Anterior cingulate cortex (tissue), 58 donors: Measurements from ENCODE around the gene CARD10.
"Not testable (repeated sequence)": the region's sequence is repeated elsewhere in the genome, so short reads cannot be mapped to it uniquely, and the experiment has no call there.

Experiments
- DNase-seq, 58 donors: peaks; one replicate each; lab custom pipeline; 2025; lab: John Stamatoyannopoulos, UW

Gene CARD10

GRCh38 chr22:37556710-37557109, 37.5 kb upstream of the CARD10 start:
- DNase-seq = no peak

GRCh38 chr22:37555029-37555428, 35.8 kb upstream of the CARD10 start:
- no peak for DNase-seq

- DNase-seq = no peak
Measured at GRCh38 chr22:37553725-37554124, 34.5 kb upstream of the CARD10 start.

- DNase-seq = peak in 1 of 58 donors; percentile 27
Measured at GRCh38 chr22:37552524-37553163, 33.4 kb upstream of the CARD10 start.

GRCh38 chr22:37551981-37552380, 32.8 kb upstream of the CARD10 start:
- no peak for DNase-seq

- DNase-seq = not testable (repeated sequence)
Measured at GRCh38 chr22:37550921-37551320, 31.7 kb upstream of the CARD10 start.

- peak in 53 of 58 donors; percentile 17 to 90 (median 73) for DNase-seq
Measured at GRCh38 chr22:37549704-37550059, 30.5 kb upstream of the CARD10 start.

- DNase-seq = peak in 2 of 58 donors; percentile 27 to 69
Measured at GRCh38 chr22:37547251-37547741, 28.1 kb upstream of the CARD10 start.

- DNase-seq = peak in 42 of 58 donors; percentile 21 to 78 (median 51)
Measured at GRCh38 chr22:37546437-37547250, 27.4 kb upstream of the CARD10 start.

GRCh38 chr22:37545703-37546436, 26.7 kb upstream of the CARD10 start:
- DNase-seq = peak in 12 of 58 donors; percentile 13 to 62 (median 33)

- peak in 14 of 58 donors; percentile 7 to 57 (median 34) for DNase-seq
Measured at GRCh38 chr22:37544955-37545702, 25.9 kb upstream of the CARD10 start.

GRCh38 chr22:37542959-37543358, 23.7 kb upstream of the CARD10 start:
- DNase-seq = no peak

GRCh38 chr22:37542416-37542815, 23.2 kb upstream of the CARD10 start:
- not testable (repeated sequence) for DNase-seq

- not testable (repeated sequence) for DNase-seq
Measured at GRCh38 chr22:37539790-37540189, 20.6 kb upstream of the CARD10 start.

- DNase-seq = peak in 55 of 58 donors; percentile 53 to 94 (median 84)
Measured at GRCh38 chr22:37538590-37539357, 19.6 kb upstream of the CARD10 start.

GRCh38 chr22:37535159-37535558, 15.9 kb upstream of the CARD10 start:
- DNase-seq = no peak

GRCh38 chr22:37534445-37534844, 15.2 kb upstream of the CARD10 start:
- no peak for DNase-seq

GRCh38 chr22:37533995-37534394, 14.8 kb upstream of the CARD10 start:
- DNase-seq = peak in 7 of 58 donors; percentile 10 to 44 (median 18)

GRCh38 chr22:37529652-37530345, 10.6 kb upstream of the CARD10 start:
- DNase-seq = no peak
